Measurements from ENCODE around the gene MYRF. TPM values are rescaled to one million over a fixed set of nuclear protein-coding genes. Genes with fewer than 3 reads are reported as not detected.
A peak's percentile ranks its signal among the peaks of the same experiment; 100 is the strongest.

The MYRF gene
- total and polyA plus RNA-seq, 9 of the 15 experiments (the other 6 are each of a cell fraction or from before 2014, with no cell fraction given) = 2.3 to 25.8 (median 7.1) TPM

GRCh38 chr11:61792310-61793082, 40.1 kb downstream of the MYRF start, which contains the start of the genes FEN1 and TMEM258 (continued):
- TF ChIP-seq ZNF121 (CRISPR knock-in tag; conservative IDR thresholded peaks at IDR 0.05) = no peak
- TF ChIP-seq ZNF280A (IDR thresholded peaks at IDR 0.05; ENCODE audit: low read depth, partially characterized antibody) = no peak
- TF ChIP-seq RBM34 (IDR thresholded peaks at IDR 0.05; ENCODE audit: borderline replicate concordance, insufficient read depth, low read length) = no peak
- TF ChIP-seq LEF1 (IDR thresholded peaks at IDR 0.05) = no peak
- peak; percentile 55; the same call in 1 of the 2 replicates for TF ChIP-seq TRIM25 (IDR thresholded peaks at IDR 0.05; ENCODE audit: borderline replicate concordance)
- no peak for TF ChIP-seq CREB1 (IDR thresholded peaks at IDR 0.05)
- peak; percentile 53; the same call in 1 of the 2 replicates for TF ChIP-seq CREB1 (CRISPR knock-in tag; IDR thresholded peaks at IDR 0.05)
- peak; percentile 35 to 52; a peak in 2 of 4 replicates for TF ChIP-seq TEAD1 (CRISPR knock-in tag; IDR thresholded peaks at IDR 0.05)
- TF ChIP-seq MEF2D (tag; conservative IDR thresholded peaks at IDR 0.05; ENCODE audit: low read depth) = peak; percentile 14; the same call in 1 of the 2 replicates
- TF ChIP-seq ZNF444 (CRISPR knock-in tag; IDR thresholded peaks at IDR 0.05) = no peak
- TF ChIP-seq ZNF174 (CRISPR knock-in tag; IDR thresholded peaks at IDR 0.05) = no peak
- peak; percentile 86 for TF ChIP-seq LCOR (CRISPR knock-in tag; IDR thresholded peaks at IDR 0.05)
- TF ChIP-seq ARID4B (CRISPR knock-in tag; IDR thresholded peaks at IDR 0.05) = peak; percentile 95
- 0 out of 2 replicates have a peak, but pooled peaks have one; percentile 13 for TF ChIP-seq GTF2F1 (IDR thresholded peaks at IDR 0.05; ENCODE audit: low read depth, low read length)
- TF ChIP-seq ZFPM2 (CRISPR knock-in tag; IDR thresholded peaks at IDR 0.05) = 0 out of 2 replicates have a peak, but pooled peaks have one; percentile 39
- TF ChIP-seq ATF1 (CRISPR knock-in tag; IDR thresholded peaks at IDR 0.05) = no peak; the same call in 1 of the 2 replicates
- TF ChIP-seq ATF1 (tag; IDR thresholded peaks at IDR 0.05) = peak; percentile 91
- TF ChIP-seq RFX5 (IDR thresholded peaks at IDR 0.05; ENCODE audit: low read depth, low read length) = no peak
- TF ChIP-seq CBFA2T2 (conservative IDR thresholded peaks at IDR 0.05) = peak; percentile 96
- peak in 1 of 2 experiments; percentile 82; a peak in 2 of 4 replicates for TF ChIP-seq HDAC1 (IDR thresholded peaks at IDR 0.05)
- TF ChIP-seq WHSC1 (IDR thresholded peaks at IDR 0.05; ENCODE audit: low read length) = no peak

Data from K562 (cell line).